WI38 (cell line): ENCODE results near the gene PUS7L.

Source experiments
- H3K4me3 ChIP-seq: 2 replicates; pipeline ENCODE4 v1.5.1; 2011; ENCODE audit warnings: low read depth, mild to moderate bottlenecking, control low read depth, low read length
- TF ChIP-seq, protein P1 (sequence below): IDR thresholded peaks from 2 replicates; pipeline ENCODE4 v1.5.1; 2012; ENCODE audit warnings: low read depth, mild to moderate bottlenecking, control low read depth, low read length

The PUS7L gene

DNA sequence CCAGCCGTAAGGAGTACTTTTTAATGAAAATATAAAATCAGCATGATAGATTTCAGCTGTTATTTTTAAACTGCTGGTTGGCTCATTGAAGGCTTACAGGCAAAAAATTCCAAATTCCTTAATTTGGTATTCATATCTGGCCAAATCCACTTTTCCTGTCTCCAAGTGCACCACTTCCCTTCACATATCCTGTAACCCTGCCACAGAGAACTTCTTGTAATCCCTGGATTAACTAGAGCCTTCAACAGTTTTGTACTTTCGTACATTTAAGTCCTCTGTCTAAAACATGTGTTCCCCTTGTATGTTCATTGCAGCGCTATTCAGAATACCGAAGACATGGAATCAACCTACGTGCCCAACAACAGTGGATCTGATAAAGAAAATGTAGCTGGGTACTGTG lies 9.6 kb downstream of the PUS7L start:
- H3K4me3 ChIP-seq = no peak overlapping the region
- TF ChIP-seq, protein P1, sequence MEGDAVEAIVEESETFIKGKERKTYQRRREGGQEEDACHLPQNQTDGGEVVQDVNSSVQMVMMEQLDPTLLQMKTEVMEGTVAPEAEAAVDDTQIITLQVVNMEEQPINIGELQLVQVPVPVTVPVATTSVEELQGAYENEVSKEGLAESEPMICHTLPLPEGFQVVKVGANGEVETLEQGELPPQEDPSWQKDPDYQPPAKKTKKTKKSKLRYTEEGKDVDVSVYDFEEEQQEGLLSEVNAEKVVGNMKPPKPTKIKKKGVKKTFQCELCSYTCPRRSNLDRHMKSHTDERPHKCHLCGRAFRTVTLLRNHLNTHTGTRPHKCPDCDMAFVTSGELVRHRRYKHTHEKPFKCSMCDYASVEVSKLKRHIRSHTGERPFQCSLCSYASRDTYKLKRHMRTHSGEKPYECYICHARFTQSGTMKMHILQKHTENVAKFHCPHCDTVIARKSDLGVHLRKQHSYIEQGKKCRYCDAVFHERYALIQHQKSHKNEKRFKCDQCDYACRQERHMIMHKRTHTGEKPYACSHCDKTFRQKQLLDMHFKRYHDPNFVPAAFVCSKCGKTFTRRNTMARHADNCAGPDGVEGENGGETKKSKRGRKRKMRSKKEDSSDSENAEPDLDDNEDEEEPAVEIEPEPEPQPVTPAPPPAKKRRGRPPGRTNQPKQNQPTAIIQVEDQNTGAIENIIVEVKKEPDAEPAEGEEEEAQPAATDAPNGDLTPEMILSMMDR = no peak

DNA sequence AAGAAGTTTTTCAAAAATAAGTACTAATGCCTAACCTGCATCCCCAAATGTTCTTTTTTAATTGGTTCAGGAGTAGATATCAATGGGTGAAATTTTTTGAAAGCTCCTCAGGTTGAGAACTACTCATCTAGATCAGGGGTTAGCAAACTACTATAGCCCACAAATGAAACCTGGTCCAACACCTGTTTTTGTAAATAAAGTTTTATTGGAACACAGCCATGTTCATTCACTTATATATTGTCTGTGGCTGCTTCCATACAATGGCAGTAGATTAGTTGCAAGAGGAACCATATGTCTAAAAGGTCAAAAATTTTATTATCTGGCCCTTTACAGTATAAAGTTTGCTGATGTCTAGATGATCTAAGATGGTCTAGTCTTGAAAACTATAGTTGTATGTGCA lies 13.8 kb downstream of the PUS7L start:
- H3K4me3 ChIP-seq = no peak overlapping the region
- TF ChIP-seq, protein P1 = no peak

DNA sequence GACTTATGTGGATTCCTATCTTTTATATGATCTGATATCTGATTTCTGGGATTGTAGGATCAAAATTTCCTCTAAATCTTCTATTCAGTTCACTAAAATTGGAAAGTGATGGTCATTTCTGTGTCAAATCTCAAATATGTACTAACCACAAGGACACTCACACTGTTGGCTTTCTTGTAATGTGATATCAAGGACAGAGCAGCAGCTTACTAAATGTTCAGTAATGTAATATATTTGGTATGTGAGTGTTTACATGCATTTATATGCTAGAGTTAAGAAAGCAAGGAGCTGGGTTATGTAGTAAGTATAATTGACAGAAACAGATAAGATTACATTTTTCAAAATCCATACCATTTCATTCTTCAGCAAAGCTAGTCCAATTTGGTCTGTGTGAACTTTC lies 16.5 kb downstream of the PUS7L start:
- TF ChIP-seq, protein P1 = no peak
- no peak overlapping the region for H3K4me3 ChIP-seq

DNA sequence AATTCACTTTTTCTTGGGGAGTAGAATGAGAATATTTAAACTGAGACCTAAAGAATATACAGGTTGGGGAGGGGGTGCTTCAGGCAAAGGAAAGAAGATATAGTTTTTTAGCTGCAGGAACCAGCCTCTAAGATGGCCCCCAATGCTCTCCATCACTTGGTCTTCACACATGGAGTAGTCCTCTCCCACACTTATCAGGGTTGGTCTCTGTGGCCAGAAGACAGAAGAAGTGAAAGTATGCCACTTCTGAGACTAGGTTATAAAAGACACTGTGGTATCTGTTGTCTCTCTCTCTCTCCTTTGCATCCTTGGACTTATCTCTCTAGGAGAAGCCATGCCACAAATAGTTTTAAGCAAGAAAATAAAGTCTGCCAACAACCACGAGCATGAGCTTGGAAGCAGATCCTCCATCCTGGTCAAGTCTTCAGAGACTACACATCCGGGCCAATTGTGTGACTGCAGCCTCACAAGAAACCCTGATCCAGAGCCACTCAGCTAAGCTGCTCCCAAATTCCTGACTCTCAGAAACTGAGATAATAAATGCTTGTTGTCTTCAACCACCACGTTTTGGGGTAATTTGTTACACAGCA lies 18.0 kb downstream of the PUS7L start:
- no peak overlapping the region for H3K4me3 ChIP-seq
- TF ChIP-seq, protein P1 = no peak

DNA sequence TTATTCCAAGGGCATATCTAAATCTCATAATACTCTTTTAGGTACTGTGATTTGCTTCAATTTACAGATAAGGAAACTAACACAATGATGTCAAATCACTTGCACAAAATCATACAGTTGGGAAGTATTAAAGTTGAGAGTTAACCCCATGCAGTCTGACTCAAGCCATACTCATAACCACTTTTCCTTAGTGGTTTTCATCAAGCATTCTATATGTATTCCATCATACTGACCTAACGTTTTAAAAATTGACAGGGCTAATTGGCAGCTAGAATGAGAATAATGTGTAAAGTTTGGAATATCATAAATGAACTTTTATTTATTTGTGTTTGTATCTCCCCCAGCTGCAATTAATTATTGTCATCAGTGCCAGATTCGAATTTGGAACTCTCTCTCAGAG lies 20.9 kb downstream of the PUS7L start:
- H3K4me3 ChIP-seq = no peak overlapping the region
- TF ChIP-seq, protein P1 = no peak

DNA sequence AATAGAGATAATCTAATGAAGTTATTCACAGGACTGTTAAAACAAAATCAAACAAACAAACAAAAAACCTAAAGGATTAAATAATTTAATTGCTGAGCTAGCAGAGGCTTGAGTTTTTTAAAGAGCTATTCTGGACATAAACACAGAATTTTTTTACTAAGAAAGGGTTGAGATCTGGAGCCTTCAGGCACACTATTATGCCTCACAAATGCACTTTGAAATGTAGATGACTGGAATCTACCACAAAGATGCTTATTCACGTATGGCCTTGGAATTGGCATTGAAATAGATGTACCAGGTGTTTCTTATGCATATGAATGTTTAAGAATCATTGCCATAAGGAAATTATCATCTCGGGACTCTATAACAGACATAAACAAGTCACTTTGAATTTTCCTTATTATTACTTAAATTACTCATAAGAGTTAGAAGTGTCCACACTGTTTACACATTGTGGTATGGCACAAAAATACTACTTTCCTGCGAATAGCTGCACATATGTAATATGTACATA lies 21.6 kb downstream of the PUS7L start:
- H3K4me3 ChIP-seq = no peak overlapping the region
- TF ChIP-seq, protein P1 = no peak

DNA sequence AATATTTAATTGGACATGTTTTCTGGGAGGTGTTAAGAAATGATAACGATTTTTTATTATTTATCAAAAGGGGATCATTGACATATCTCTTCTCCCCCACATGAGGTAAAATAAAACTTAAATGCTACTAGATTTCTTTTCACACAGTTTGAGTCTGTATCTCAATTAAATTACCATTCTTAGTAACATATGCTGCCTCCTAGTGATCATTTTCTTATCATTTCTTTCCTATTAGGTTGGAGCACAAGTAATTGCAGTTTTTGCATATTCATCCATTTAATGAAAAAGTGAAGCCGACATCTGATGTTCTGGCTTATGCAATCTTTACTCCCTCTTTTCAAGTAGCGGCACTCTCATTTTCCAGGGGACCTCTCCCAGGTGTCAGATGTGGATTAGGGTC lies 24.9 kb downstream of the PUS7L start:
- TF ChIP-seq, protein P1 = no peak
- no peak overlapping the region for H3K4me3 ChIP-seq
